ENCODE data around the gene P2RX4.
"Not testable (repeated sequence)": the region's sequence is repeated elsewhere in the genome, so short reads cannot be mapped to it uniquely, and the experiment has no call there.

Gene P2RX4, protein sequence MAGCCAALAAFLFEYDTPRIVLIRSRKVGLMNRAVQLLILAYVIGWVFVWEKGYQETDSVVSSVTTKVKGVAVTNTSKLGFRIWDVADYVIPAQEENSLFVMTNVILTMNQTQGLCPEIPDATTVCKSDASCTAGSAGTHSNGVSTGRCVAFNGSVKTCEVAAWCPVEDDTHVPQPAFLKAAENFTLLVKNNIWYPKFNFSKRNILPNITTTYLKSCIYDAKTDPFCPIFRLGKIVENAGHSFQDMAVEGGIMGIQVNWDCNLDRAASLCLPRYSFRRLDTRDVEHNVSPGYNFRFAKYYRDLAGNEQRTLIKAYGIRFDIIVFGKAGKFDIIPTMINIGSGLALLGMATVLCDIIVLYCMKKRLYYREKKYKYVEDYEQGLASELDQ

DNA sequence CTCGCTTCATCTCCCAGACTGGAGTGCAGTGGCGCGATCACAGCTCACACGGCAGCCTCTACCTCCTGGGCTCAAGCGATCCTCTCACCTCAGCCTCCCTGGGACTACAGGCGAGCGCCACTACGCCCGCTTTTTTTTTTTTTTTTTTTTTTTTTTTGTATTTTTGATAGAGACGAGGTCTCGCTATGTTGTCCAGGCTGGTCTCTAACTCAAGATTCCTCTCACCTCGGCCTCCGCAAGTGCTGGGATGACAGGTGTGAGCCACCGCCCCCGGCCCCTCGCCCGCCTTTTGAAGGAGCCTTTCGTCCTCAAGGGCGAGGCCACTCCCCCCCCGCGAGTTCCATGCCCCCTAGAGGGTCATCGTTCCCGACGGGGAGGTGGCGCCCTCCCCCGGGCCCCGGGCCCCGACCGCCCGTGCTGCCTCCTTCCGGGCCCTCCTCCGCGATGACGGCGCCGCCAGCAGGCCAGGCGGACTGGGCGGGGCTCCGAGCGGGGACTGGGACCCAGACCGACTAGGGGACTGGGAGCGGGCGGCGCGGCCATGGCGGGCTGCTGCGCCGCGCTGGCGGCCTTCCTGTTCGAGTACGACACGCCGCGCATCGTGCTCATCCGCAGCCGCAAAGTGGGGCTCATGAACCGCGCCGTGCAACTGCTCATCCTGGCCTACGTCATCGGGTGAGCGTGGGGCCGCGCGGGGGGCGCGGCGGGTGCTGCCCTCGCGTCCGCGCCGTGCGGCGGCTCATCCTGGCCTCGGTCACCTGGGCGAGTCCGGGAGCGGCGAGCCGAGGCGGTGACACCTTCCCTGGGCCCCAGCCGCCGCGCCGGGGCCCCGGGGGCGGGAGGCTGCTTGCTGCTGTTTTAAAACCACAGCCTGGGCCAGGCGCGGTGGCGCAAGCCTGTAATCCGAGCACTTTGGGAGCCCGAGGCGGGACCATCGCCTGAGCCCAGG lies at the start of gene P2RX4:
Gene P2RX4 (plus strand): TSS at position 506 of the 949 bp plus-strand sequence. CDS start 36 bp downstream, at position 542.
- DNase-seq (ENCODE audit: low read depth in 3 of 3, low spot score in 1 of 3) = peak; percentile 64 to 74 (median 71)

DNA sequence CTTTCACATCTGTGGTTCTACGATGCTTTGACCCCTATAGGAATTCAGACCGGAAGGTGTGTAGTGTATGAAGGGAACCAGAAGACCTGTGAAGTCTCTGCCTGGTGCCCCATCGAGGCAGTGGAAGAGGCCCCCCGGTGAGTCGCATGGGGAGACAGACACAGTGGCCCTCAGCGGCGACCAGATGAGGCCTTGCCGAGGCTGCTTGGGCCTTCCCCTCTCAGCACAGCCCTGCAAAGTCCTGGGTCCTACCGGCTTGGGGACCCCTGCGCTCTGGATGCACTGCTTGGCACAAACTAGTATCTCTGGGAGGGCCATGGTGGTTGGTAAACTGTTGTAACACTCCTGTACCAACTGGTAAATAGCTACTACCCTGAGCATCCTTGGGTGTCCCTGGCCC lies 47.5 kb upstream of the P2RX4 start:
- no peak for DNase-seq (ENCODE audit: low read depth in 3 of 3, low spot score in 1 of 3)

DNA sequence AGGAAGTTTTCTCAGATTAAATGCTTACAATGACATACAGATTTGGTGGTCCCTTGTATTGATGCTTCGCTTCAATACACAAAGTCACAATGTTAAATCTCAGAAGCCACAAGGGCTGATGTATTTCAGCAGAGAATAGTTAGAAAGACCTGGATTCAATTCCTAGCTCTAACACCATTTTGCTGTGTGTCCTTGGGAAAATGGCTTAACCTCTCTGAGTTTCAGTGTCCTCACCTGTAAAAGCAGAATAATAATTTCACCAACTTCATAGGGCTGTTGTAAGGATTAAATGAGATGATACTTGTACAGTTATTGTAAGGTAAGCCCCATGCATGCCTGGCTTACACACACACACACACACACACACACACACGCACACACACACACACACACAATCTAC lies 46.9 kb upstream of the P2RX4 start:
- no peak for DNase-seq (ENCODE audit: low read depth in 3 of 3, low spot score in 1 of 3)

DNA sequence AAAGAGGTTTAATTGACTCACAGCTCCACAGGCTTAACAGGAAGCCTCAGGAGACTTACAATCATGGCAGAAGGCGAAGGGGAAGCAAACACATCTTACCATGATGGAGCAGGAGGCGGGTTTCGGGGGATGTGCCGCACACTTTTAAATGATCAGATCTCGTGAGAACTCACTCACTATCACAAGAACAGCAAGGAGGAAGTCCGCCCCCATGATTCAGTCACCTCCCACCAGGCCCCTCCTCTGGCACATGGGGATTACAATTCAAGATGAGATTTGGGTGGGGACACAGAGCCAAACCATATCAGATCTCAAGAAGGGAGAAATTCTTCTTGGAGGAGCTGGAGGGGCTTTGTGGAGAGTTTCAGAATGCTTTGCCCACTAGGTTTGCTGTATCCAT lies 45.1 kb upstream of the P2RX4 start:
- DNase-seq (ENCODE audit: low read depth in 3 of 3, low spot score in 1 of 3) = not testable (repeated sequence)

DNA sequence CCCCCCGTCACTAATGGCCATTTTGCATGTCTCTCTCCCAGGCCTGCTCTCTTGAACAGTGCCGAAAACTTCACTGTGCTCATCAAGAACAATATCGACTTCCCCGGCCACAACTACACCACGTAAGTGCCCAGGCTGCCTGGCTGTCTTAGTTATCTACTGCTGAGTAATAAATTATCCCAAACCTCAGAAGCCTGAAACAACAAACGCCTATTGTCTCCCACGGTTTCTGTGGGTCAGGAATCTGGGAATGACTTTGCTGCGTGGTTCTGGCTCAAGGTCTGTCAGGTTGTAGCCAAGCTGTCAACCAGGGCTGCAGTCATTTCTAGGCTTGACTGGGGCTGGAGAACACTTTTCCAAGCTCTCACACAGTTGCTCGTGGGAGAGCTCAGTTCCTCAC lies 44.6 kb upstream of the P2RX4 start:
- no peak for DNase-seq (ENCODE audit: low read depth in 3 of 3, low spot score in 1 of 3)

DNA sequence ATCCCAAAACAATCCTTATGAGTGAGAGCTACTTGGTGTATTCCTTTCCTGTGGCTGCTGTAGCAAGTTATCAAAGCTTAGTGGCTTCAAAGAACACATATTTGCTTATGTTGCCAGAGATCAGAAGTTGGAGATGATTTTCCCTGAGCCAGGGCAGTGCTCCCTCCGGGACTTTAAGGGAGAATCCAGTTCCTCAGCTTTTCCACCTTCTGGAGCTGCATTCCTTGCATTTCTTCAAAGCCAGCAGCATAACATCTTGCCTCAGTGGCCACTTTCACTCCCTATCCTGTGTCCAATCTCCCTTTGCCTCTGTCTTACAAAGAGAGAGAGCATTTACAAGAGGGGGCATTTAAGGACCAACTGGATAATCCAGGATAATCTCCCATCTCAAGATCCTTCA lies 43.6 kb upstream of the P2RX4 start:
- DNase-seq (ENCODE audit: low read depth in 3 of 3, low spot score in 1 of 3) = no peak

DNA sequence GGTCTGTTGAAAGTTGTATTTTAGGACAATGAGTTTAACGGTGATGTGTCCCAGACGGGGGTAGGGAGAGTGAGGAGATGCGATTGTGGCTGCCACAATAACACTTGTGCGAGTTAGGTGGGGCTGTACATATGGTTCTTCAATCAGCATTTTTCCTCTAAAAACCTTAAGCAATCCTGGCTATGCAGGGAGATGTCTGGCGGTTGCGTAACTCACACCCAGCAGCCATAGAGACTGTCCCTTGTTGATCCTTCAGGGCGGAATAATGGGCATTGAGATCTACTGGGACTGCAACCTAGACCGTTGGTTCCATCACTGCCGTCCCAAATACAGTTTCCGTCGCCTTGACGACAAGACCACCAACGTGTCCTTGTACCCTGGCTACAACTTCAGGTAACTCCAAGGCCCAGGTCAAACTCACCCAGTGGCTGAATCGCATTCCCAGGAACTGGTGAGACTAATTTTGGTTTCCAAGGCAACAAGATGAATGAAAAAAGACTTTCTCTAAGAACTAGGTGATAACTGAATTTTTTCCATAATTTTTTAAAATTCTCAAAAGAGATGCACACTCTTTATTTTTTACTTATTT lies 42.6 kb upstream of the P2RX4 start:
- DNase-seq (ENCODE audit: low read depth in 3 of 3, low spot score in 1 of 3) = no peak

DNA sequence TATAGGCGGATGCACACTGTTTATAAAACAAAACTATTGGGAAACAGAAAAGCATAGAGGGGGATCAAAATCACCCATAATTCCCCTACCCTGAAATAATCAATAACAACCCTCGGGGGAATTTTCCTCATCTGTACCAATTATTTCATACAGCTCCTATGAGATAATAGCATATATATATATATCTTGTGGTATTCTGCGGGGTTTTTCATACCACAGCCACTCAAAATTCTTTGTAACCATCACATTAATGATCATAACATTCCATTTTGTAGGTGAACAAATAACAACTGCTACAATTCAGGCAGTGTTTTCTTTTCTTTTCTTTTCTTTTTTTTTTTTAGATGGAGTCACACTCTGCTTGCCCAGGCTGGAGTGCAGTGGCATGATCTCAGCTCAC lies 42.0 kb upstream of the P2RX4 start:
- DNase-seq (ENCODE audit: low read depth in 3 of 3, low spot score in 1 of 3) = no peak

DNA sequence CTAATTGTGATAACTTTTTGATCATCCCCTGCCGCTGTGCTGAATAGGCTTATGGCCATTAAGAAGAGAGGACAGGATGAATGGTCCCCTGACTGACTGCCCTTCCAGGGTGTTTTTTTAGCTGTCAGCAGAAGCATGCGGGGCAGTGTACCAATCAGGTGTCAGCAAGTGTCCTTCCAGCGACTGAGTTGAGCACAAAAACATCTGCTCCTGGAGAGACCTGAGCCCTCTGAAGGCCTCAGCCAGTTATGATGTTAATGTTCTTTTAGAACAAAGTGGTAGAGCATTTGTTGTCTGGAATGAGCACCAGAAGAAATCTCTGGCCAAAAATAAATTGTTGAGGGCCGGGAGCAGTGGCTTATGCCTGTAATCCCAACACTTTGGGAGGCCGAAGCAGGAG lies 39.8 kb upstream of the P2RX4 start:
- DNase-seq (ENCODE audit: low read depth in 3 of 3, low spot score in 1 of 3) = no peak

DNA sequence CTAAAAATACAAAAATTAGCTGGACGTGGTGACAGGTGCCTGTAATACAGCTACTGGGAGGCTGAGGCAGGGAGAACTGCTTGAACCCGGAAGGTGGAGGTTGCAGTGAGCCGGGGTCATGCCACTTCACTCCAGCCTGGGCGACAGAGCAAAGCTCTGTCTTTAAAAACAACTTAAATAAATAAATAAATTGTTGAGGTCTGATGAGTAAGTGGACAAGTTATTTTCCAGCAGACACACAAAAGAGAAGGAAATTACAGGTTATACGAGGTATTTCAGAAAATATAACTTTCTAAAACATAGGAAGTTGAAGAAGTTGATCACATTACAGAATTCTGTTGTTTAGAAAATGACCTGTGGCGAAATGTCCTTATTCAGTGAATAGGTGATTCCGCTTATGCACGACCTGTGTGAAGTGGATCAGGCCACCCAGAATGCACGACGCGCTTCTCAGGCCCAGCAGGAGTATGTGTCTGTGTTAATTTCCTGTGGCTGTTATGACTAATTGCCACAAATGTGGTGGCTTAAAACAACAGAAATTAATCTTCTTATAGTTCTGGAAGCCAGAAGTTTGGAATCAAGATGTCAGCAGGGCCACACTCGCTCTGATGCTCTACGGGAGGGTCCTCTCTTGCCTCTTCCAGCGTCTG lies 39.2 kb upstream of the P2RX4 start:
- DNase-seq (ENCODE audit: low read depth in 3 of 3, low spot score in 1 of 3) = no peak

DNA sequence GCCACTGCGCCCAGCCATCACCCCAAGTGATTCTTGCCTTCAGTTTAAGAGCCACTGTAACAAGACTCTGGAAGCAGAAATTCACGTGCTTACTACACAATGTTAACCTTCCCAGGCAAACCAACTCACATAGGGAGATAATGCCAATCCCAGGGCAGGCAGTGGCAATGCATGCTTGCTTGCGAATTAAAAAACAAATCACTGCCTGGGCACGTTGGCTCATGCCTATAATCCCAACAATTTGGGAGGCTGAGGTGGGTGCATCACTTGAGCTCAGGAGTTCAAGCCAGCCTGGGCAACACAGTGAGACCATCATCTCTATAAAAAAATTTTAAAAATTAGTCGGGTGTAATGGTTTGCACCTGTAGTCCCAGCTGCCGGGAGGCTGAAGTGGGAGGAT lies 37.8 kb upstream of the P2RX4 start:
- no peak for DNase-seq (ENCODE audit: low read depth in 3 of 3, low spot score in 1 of 3)

DNA sequence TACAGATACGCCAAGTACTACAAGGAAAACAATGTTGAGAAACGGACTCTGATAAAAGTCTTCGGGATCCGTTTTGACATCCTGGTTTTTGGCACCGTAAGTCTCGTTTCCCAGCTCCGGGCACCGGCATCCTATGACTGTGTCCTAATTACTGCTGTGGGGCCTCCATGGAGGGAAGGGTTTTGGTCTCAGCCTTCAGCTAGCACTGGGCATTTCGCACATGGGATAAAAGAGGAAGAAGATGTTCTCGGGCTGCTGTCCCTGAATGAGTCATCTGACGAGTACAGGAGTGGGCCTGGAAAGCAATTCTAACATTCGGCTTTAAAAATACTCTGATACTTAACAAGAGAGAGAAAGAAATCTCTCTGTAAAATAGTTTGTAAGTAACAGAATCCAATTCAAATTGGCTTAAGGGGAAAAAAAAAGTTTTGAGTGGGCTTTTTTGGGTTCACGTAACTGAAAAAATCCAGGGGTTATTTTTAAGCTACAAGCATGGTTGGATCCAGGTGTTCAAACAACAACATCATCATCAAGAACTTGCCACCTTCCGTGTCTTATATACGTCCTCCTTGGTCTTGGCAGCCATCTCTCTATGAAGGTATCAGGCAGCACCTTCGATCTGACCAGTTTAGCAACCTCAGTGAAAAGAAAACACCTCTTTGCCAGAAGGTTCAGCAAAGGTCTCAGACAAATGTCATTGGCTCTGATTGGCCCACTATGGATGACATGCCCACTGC lies 34.4 kb upstream of the P2RX4 start:
- no peak for DNase-seq (ENCODE audit: low read depth in 3 of 3, low spot score in 1 of 3)

DNA sequence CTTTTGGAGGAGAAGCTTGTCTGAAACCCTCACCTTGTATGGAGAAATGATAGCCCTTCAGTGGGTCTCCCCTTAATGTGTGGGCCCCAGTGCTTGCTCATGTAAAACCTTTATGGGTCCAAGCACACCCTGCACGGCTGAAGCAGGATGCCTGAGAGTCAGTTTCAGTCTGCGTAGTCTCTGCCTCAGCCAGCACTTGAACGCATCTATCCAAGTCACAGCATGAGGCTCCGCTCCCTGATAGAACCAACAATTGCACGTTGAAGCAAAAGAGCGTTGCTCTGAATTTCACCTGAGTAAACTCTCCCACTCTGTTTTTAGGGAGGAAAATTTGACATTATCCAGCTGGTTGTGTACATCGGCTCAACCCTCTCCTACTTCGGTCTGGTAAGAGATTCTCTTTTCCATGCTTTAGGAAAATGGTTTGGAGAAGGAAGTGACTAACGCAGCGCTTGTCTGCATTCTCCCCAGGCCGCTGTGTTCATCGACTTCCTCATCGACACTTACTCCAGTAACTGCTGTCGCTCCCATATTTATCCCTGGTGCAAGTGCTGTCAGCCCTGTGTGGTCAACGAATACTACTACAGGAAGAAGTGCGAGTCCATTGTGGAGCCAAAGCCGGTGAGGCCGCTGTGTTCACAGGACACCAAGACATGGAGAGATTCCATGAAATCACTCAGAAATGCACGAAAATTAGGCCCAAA lies 33.0 kb upstream of the P2RX4 start:
- DNase-seq (ENCODE audit: low read depth in 3 of 3, low spot score in 1 of 3) = no peak

DNA sequence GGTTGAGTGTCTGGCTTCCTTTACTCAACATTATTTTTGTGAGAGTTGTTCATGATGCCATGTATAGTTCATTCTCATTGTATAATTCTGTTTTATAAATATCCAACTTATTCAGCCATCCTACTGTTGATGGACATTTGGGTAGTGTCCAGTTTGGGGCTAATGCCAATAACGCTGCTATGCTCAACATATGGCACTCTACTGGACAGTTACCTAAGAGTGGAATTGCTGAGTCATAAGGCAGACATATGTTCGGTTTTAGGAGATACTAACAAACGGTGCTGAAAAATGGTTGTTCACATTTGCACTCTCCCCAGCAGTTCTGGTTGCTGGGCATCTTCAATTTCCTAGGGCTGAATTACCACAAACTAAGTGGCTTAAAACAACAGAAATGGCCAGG lies 28.7 kb upstream of the P2RX4 start:
- no peak for DNase-seq (ENCODE audit: low read depth in 3 of 3, low spot score in 1 of 3)

DNA sequence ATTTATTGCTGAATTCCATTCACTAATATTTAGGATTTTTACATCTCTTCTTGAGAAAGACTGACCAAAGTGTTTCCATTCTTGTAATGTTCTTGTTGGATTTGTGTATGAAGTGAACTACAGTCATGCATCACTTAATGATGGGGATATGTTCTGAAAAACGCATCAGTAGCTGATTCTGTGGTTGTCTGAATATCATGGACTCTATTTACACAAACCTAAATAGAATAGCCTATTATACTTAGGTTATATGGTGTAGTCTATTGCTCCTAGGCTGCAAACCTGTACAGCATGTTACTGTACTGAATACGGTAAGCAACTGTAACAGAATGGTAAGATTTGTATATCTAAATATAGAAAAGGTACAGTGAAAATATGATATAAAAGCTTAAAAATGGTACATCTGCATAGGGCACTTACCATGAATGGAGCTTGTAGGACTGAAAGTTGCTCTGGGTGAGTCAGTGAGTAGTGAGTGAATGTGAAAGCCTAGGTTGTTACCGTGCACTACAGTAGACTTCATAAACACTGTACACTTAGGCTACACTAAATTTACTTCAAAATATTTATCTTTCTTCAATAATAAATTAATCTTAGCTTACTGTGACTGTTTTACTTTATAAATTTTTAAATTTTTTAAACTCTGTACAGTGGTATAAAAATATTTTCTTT lies 27.6 kb upstream of the P2RX4 start:
- no peak for DNase-seq (ENCODE audit: low read depth in 3 of 3, low spot score in 1 of 3)

DNA sequence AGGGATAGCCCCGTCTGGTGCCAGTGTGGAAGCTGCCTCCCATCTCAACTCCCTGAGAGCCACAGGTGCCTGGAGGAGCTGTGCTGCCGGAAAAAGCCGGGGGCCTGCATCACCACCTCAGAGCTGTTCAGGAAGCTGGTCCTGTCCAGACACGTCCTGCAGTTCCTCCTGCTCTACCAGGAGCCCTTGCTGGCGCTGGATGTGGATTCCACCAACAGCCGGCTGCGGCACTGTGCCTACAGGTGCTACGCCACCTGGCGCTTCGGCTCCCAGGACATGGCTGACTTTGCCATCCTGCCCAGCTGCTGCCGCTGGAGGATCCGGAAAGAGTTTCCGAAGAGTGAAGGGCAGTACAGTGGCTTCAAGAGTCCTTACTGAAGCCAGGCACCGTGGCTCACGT lies 25.5 kb upstream of the P2RX4 start:
- DNase-seq (ENCODE audit: low read depth in 3 of 3, low spot score in 1 of 3) = no peak

DNA sequence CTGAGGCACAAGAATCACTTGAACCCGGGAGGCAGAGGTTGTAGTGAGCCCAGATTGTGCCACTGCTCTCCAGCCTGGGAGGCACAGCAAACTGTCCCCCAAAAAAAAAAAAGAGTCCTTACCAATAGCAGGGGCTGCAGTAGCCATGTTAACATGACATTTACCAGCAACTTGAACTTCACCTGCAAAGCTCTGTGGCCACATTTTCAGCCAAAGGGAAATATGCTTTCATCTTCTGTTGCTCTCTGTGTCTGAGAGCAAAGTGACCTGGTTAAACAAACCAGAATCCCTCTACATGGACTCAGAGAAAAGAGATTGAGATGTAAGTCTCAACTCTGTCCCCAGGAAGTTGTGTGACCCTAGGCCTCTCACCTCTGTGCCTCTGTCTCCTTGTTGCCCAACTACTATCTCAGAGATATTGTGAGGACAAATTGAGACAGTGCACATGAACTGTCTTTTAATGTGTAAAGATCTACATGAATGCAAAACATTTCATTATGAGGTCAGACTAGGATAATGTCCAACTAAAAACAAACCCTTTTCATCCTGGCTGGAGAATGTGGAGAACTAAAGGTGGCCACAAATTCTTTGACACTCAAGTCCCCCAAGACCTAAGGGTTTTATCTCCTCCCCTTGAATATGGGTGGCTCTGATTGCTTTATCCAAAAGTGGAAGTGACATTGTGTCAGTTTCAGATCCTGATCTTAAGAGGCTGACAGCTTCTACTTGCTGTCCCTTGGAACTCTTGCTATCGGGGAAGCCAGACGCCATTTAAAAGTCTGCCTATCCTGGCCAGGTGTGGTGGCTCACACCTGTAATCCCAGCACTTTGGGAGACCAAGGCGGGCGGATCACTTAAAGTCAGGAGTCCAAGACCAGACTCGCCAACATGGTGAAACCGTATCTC lies 24.7 kb upstream of the P2RX4 start:
- DNase-seq (ENCODE audit: low read depth in 3 of 3, low spot score in 1 of 3) = no peak

DNA sequence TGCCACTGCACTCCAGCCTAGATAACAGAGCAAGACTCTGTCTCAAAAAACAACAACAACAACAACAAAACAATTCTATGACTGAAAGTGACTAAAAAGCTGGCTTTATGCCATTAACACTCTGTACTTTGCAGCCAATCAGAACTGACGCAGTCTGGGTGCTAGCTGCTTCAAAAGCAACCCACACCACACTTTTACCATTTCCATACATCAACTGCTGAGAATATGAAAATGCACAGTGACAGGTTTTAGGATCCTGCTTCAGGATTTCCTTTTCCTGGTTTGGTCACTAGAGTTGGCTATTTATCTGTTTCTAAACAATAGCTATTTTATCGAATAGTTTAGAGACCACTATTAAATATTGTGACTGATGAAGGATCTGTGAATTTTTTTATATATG lies 23.1 kb upstream of the P2RX4 start:
- DNase-seq (ENCODE audit: low read depth in 3 of 3, low spot score in 1 of 3) = no peak

Data from stimulated activated CD4-positive, alpha-beta T cell treated with anti-CD3 and anti-CD28 coated beads, TNF-alpha, amount 100 ng/mL, for 1 hour (primary cell).